Spleen (tissue), 11 donors: ENCODE results near the gene ARHGAP30. TPM values are rescaled to one million over a fixed set of nuclear protein-coding genes. Genes with fewer than 3 reads are reported as not detected.

Experiments
- DNase-seq: peaks from one replicate; pipeline ENCODE4 v3.0.0-alpha.2; 2020
- H3K27ac ChIP-seq, 8 donors: fragments of 200-600 bp; sonication (generic) in 7 of 8; 1 replicate in 4 of 8; 2 replicates in 4 of 8; pipeline versions ENCODE4 v1.5.0 to v1.8.0; 2016 to 2021; ENCODE audit warnings: inconsistent platforms in 4 of 8, mild to moderate bottlenecking in 4 of 8, moderate library complexity in 1 of 8
- H3K27me3 ChIP-seq, 7 donors: fragments of 200-600 bp; sonication (generic) in 6 of 7; replicated peaks in 1 of 7; 1 replicate in 4 of 7; 2 replicates in 3 of 7; pipeline versions ENCODE4 v1.5.0 to v1.8.0; 2016 to 2021; ENCODE audit warnings: inconsistent platforms in 3 of 7, mild to moderate bottlenecking in 1 of 7
- H3K36me3 ChIP-seq, 6 donors: fragments of 200-600 bp; sonication (generic) in 5 of 6; 1 replicate in 4 of 6; 2 replicates in 2 of 6; pipeline versions ENCODE4 v1.5.0 to v1.8.0; 2016 to 2021; ENCODE audit warnings: inconsistent platforms in 2 of 6
- H3K4me1 ChIP-seq, 6 donors: fragments of 200-600 bp; sonication (generic) in 5 of 6; 1 replicate in 3 of 6; 2 replicates in 3 of 6; pipeline versions ENCODE4 v1.5.0 to v1.8.0; 2016 to 2021; ENCODE audit warnings: inconsistent platforms in 3 of 6
- H3K4me3 ChIP-seq, 8 donors: fragments of 200-600 bp; sonication (generic) in 7 of 8; 1 replicate in 4 of 8; 2 replicates in 4 of 8; pipeline versions ENCODE4 v1.5.0 to v1.8.0; 2016 to 2021; ENCODE audit warnings: inconsistent platforms in 4 of 8, mild to moderate bottlenecking in 4 of 8, moderate library complexity in 2 of 8
- H3K9me3 ChIP-seq, 8 donors: fragments of 200-600 bp; sonication (generic) in 7 of 8; 1 replicate in 4 of 8; 2 replicates in 4 of 8; pipeline versions ENCODE4 v1.5.0 to v1.8.0; 2016 to 2021; ENCODE audit warnings: inconsistent platforms in 4 of 8
- CTCF ChIP-seq, 11 experiments: fragments of 200-600 bp in 7 of 11; fragments of 450-650 bp in 4 of 11; sonication (generic) in 4 of 11; IDR thresholded peaks in 8 of 11; conservative IDR thresholded peaks in 3 of 11; 1 replicate in 7 of 11; 2 replicates in 4 of 11; pipeline versions ENCODE4 v1.4.0 to v1.8.0; 2016 to 2021; ENCODE audit warnings: antibody characterized with exemption in 11 of 11, inconsistent platforms in 4 of 11, mild to moderate bottlenecking in 1 of 11
- POLR2A ChIP-seq, 3 donors: fragments of 450-650 bp; IDR thresholded peaks; one replicate each; pipeline ENCODE4 v1.5.1; 2017; ENCODE audit warnings: antibody characterized with exemption in 3 of 3, mild to moderate bottlenecking in 1 of 3
- POLR2AphosphoS5 ChIP-seq, 3 donors: sonication (generic); formaldehyde crosslinking; IDR thresholded peaks; one replicate each; pipeline ENCODE4 v1.5.1; 2017; ENCODE audit warnings: antibody characterized with exemption in 3 of 3
- WGBS, 5 donors: extraction: QIAGEN DNeasy Blood & Tissue Kit in 3 of 5; methylation state at CpG; one replicate each; pipeline versions ENCODE4 v1.1.5 to v1.1.7; 2013 to 2018; 5-methylcytosine and 5-hydroxymethylcytosine counted together
- intact Hi-C: fragments of 100-400 bp; cut with DNase I; formaldehyde crosslinking; loops from one replicate; pipeline ENCODE4 v1.15.0; 2023; ENCODE audit warnings: low total_unique reads
- polyA plus RNA-seq, 3 donors: library from polyadenylated mRNA; stranded (reverse); fragments of 200-250 nt; gene quantifications; one replicate each; pipeline ENCODE4 v1.2.1, GENCODE V29; 2013
- total RNA-seq, 7 donors: library from RNA; depleted of rRNA in 3 of 7; stranded (reverse); fragments of >200 nt in 3 of 7; fragmentation: NEBNext Ultra II Directional in 4 of 7; extraction: Animal tissue kit (Norgen Biotek cat#: 25700) in 4 of 7; gene quantifications; one replicate each; pipeline versions ENCODE4 v1.1.0 to v1.2.1, GENCODE V29; 2016 to 2021
- donor health status: healthy with polysubstance abuse.
- donor health status: DM: no; HTN: no; CAD: no; lungs with moderate emphysema.
- donor health status: DM: no; HTN: no; CAD: no.
- donor health status: Bipolar disorder and iron deficiency.
- donor health status: healthy.
- donor health status: DM: no; HTN: no; CAD: no.
- donor health status: DM: yes; HTN: yes; CAD: no.

The ARHGAP30 gene
- total and polyA plus RNA-seq, 10 donors = 28.8 to 145 (median 120) TPM

GRCh38 chr1:161082483-161082882 is 12.8 kb upstream of the ARHGAP30 start:
- Histone ChIP-seq H3K4me1 (peaks cover 0 to 15% (median 0%) of the 10 kb centered on the region in 6 donors), H3K9me3 (no peaks in the 10 kb centered on the region), H3K4me3 (no peak overlapping the region), H3K27me3 (peaks cover 0 to 9% (median 0%) of the 10 kb centered on the region in 7 donors), H3K36me3 (no peaks in the 10 kb centered on the region), H3K27ac (no peak overlapping the region)
- no peak for DNase-seq
- WGBS, 5 donors = 71 to 89% (median 84%) methylated on average over 2 of the region's 2 CpGs
- TF ChIP-seq CTCF (IDR thresholded peaks at IDR 0.05 in 8 of 11, conservative IDR thresholded peaks at IDR 0.05 in 3 of 11) (no peak), POLR2AphosphoS5 (IDR thresholded peaks at IDR 0.05) (no peak), POLR2A (IDR thresholded peaks at IDR 0.05) (no peak)
- intact Hi-C loops = no loop called here

GRCh38 chr1:161081519-161081918 is 11.8 kb upstream of the ARHGAP30 start:
- H3K27ac ChIP-seq = no peak overlapping the region
- DNase-seq = no peak
- no peaks in the 10 kb centered on the region for H3K36me3 ChIP-seq
- peaks cover 0 to 15% (median 0%) of the 10 kb centered on the region in 6 donors for H3K4me1 ChIP-seq
- WGBS, 5 donors = 77 to 94% (median 78%) methylated on average over 5 of the region's 5 CpGs
- TF ChIP-seq CTCF (IDR thresholded peaks at IDR 0.05 in 8 of 11, conservative IDR thresholded peaks at IDR 0.05 in 3 of 11) (no peak), POLR2A (IDR thresholded peaks at IDR 0.05) (no peak), POLR2AphosphoS5 (IDR thresholded peaks at IDR 0.05) (no peak)
- intact Hi-C loops = no loop called here
- no peak overlapping the region for H3K4me3 ChIP-seq
- no peaks in the 10 kb centered on the region for H3K9me3 ChIP-seq
- peaks cover 0 to 9% (median 0%) of the 10 kb centered on the region in 7 donors for H3K27me3 ChIP-seq

GRCh38 chr1:161080441-161081405 is 11.0 kb upstream of the ARHGAP30 start:
- TF ChIP-seq POLR2A (IDR thresholded peaks at IDR 0.05) (no peak), CTCF (IDR thresholded peaks at IDR 0.05 in 8 of 11, conservative IDR thresholded peaks at IDR 0.05 in 3 of 11) (no peak), POLR2AphosphoS5 (IDR thresholded peaks at IDR 0.05) (no peak)
- intact Hi-C loops = no loop called here
- H3K27ac ChIP-seq = no peak overlapping the region
- no peak for DNase-seq
- H3K27me3 ChIP-seq = peaks cover 0 to 9% (median 0%) of the 10 kb centered on the region in 7 donors
- H3K4me3 ChIP-seq = no peak overlapping the region
- WGBS, 5 donors = 75 to 92% (median 85%) methylated on average over 5 of the region's 5 CpGs
- H3K36me3 ChIP-seq = no peaks in the 10 kb centered on the region
- H3K9me3 ChIP-seq = no peaks in the 10 kb centered on the region
- H3K4me1 ChIP-seq = peaks cover 0 to 15% (median 0%) of the 10 kb centered on the region in 6 donors

- Histone ChIP-seq H3K27me3 (peaks cover 0 to 9% (median 0%) of the 10 kb centered on the region in 7 donors), H3K36me3 (no peaks in the 10 kb centered on the region), H3K27ac (no peak overlapping the region), H3K4me1 (peaks cover 0 to 15% (median 0%) of the 10 kb centered on the region in 6 donors), H3K9me3 (no peaks in the 10 kb centered on the region), H3K4me3 (no peak overlapping the region)
- TF ChIP-seq POLR2AphosphoS5 (IDR thresholded peaks at IDR 0.05) (no peak), POLR2A (IDR thresholded peaks at IDR 0.05) (no peak), CTCF (IDR thresholded peaks at IDR 0.05 in 8 of 11, conservative IDR thresholded peaks at IDR 0.05 in 3 of 11) (no peak)
- intact Hi-C loops = no loop called here
- DNase-seq = no peak
- 68 to 78% (median 72%) methylated on average over 36 to 41 of the region's 41 CpGs for WGBS, 5 donors
Measured at GRCh38 chr1:161079436-161080110, 9.9 kb upstream of the ARHGAP30 start.
